Transverse colon (tissue), 4 donors: Measurements from ENCODE around the gene PDZD8. TPM values are rescaled to one million over a fixed set of nuclear protein-coding genes. Genes with fewer than 3 reads are reported as not detected.

Experiments
- DNase-seq: peaks from one replicate; pipeline ENCODE4 v3.0.0-alpha.2; 2019
- H3K27ac ChIP-seq, 4 donors: fragments of 200-600 bp; sonication (generic); 2 replicates each; pipeline ENCODE4 v1.5.1; 2016 to 2018; ENCODE audit warnings: inconsistent platforms in 4 of 4
- H3K27me3 ChIP-seq: fragments of 200-600 bp; sonication (generic); 2 replicates; pipeline ENCODE4 v1.5.1; 2017; ENCODE audit warnings: inconsistent platforms
- H3K36me3 ChIP-seq, 4 donors: fragments of 200-600 bp; sonication (generic); 2 replicates each; pipeline ENCODE4 v1.5.1; 2017 to 2019; ENCODE audit warnings: inconsistent platforms in 4 of 4
- H3K4me1 ChIP-seq, 4 donors: fragments of 200-600 bp; sonication (generic); 2 replicates each; pipeline ENCODE4 v1.5.1; 2017 to 2020; ENCODE audit warnings: inconsistent platforms in 4 of 4
- H3K4me3 ChIP-seq, 4 donors: fragments of 200-600 bp; sonication (generic); 1 replicate in 1 of 4; 2 replicates in 3 of 4; pipeline versions ENCODE4 v1.5.1 to v1.6.1; 2017 to 2019; ENCODE audit warnings: inconsistent platforms in 4 of 4
- H3K9me3 ChIP-seq, 2 donors: fragments of 200-600 bp; sonication (generic); 2 replicates each; pipeline ENCODE4 v1.5.1; 2017 to 2019; ENCODE audit warnings: inconsistent platforms in 2 of 2
- EP300 ChIP-seq: sonication (generic); formaldehyde crosslinking; IDR thresholded peaks from one replicate; pipeline ENCODE4 v1.6.1; 2017; ENCODE audit warnings: antibody characterized with exemption, low read depth
- POLR2A ChIP-seq: fragments of 450-650 bp; IDR thresholded peaks from one replicate; pipeline ENCODE4 v1.6.1; 2016; ENCODE audit warnings: antibody characterized with exemption, mild to moderate bottlenecking, moderate library complexity
- POLR2AphosphoS5 ChIP-seq, 3 donors: sonication (generic); formaldehyde crosslinking; IDR thresholded peaks; one replicate each; pipeline ENCODE4 v1.6.1; 2016; ENCODE audit warnings: antibody characterized with exemption in 3 of 3
- WGBS, 2 donors: methylation state at CpG; one replicate each; pipeline ENCODE4 v1.1.5; 2018; ENCODE audit warnings: low coverage in 1 of 2; 5-methylcytosine and 5-hydroxymethylcytosine counted together
- in situ Hi-C, 4 donors: fragments of 200-750 bp; cut with MboI; loops; one replicate each; pipeline versions ENCODE4 v1.15.0 to v1.15.1; 2017; ENCODE audit warnings: low sequenced_read_pairs in 3 of 4, low pct_ligation_motif_present in 1 of 4, low pct_unique_long_range_greater_than_20kb in 1 of 4
- intact Hi-C: fragments of 100-400 bp; cut with DNase I; formaldehyde crosslinking; loops from one replicate; pipeline ENCODE4 v1.15.1; 2023; ENCODE audit warnings: low total_unique reads
- total RNA-seq, 4 donors: library from RNA; depleted of rRNA; stranded (reverse); fragments of >200 nt; gene quantifications; one replicate each; pipeline ENCODE4 v1.1.0, GENCODE V29; 2016
- TF ChIP-seq, protein P1 (sequence below), 5 experiments: fragments of 200-600 bp in 3 of 5; fragments of 450-650 bp in 2 of 5; sonication (generic) in 3 of 5; IDR thresholded peaks; 1 replicate in 2 of 5; 2 replicates in 3 of 5; pipeline ENCODE4 v1.5.1; 2016 to 2017; ENCODE audit warnings: antibody characterized with exemption in 5 of 5, inconsistent platforms in 3 of 5, mild to moderate bottlenecking in 2 of 5, moderate library complexity in 1 of 5

The PDZD8 gene
- total RNA-seq, 4 donors from 2014 or later: 36.7 to 48.6 (median 40.9) TPM

DNA sequence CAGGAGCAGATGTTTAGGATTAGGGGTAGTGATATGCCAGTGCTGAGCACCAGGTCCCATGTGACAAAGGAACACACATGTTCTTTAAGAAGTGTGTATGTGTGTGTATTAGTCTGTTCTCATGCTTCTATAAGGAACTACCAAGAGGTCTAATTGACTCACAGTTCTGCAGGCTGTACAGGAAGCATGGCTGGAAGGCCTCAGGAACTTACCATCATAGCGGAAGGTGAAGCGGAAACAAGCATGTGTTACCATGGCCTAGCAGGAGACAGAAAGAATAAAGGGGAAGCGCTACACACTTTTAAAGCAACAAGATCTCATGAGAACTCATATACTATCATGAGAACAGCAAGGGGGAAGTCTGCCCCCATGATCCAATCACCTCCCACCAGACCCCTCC is 22.8 kb upstream of the PDZD8 start:
- Histone ChIP-seq H3K36me3 (no peaks in the 10 kb centered on the region), H3K27me3 (no peaks in the 10 kb centered on the region), H3K4me1 (no peaks in the 10 kb centered on the region), H3K4me3 (no peak overlapping the region), H3K9me3 (no peaks in the 10 kb centered on the region), H3K27ac (no peak overlapping the region)
- no peak for TF ChIP-seq POLR2A
- TF ChIP-seq, protein P1, sequence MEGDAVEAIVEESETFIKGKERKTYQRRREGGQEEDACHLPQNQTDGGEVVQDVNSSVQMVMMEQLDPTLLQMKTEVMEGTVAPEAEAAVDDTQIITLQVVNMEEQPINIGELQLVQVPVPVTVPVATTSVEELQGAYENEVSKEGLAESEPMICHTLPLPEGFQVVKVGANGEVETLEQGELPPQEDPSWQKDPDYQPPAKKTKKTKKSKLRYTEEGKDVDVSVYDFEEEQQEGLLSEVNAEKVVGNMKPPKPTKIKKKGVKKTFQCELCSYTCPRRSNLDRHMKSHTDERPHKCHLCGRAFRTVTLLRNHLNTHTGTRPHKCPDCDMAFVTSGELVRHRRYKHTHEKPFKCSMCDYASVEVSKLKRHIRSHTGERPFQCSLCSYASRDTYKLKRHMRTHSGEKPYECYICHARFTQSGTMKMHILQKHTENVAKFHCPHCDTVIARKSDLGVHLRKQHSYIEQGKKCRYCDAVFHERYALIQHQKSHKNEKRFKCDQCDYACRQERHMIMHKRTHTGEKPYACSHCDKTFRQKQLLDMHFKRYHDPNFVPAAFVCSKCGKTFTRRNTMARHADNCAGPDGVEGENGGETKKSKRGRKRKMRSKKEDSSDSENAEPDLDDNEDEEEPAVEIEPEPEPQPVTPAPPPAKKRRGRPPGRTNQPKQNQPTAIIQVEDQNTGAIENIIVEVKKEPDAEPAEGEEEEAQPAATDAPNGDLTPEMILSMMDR (IDR thresholded peaks at IDR 0.05): no peak
- TF ChIP-seq EP300: no peak
- 89 to 95% methylated on average over 3 of the region's 3 CpGs for WGBS, 2 donors
- DNase-seq: no peak
- intact Hi-C loops: loop anchor here (5.0 kb wide), 1 partner anchor 1969 kb away; no protein-coding TSS in a partner anchor
- in situ Hi-C loops: no loop called here

DNA sequence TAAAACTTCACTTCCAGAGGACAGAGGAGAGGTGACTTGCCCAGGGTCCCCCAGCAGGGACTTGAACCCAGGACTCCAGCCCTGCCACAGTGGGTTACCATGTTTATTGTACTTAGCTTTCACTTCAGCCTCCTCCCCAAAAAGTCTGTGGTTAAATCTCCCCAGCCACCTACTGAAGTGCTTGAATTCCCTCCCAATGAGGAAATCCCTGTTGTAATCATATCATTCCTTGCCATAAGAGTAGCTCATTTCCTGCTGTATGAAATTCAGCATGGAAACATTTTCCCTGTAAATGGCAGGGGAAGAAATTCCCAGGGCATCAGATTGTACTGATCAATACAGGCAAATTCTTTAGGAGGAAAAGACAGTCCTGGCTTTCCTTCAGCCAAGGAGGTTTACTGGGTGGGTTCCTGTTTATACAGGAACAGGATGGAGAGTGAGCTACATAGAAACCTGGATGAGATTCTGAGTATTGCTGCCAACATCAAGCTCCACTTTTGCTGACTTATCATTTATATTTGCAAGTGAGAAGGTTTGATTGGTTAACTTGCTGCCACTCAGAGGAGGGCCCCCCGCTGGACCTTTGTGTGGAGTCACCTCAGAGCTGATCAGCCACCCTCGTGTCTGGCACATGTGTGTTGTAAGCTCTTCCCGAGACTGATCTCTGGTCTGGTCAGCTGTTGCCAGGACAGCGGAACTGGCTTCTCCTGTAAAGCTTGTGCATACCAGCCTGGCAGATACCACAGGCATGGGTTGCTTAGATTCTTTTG is 16.4 kb upstream of the PDZD8 start:
- Histone ChIP-seq H3K27ac (no peak overlapping the region), H3K27me3 (peaks cover 9% of the 10 kb centered on the region), H3K36me3 (no peaks in the 10 kb centered on the region), H3K4me3 (no peak overlapping the region), H3K4me1 (no peaks in the 10 kb centered on the region), H3K9me3 (no peaks in the 10 kb centered on the region)
- DNase-seq: no peak
- in situ Hi-C loops: no loop called here
- WGBS, 2 donors: 62% methylated on average over 4 of the region's 4 CpGs; no CpG with 5 or more reads in 1 of the 2 donors
- intact Hi-C loops: no loop called here
- no peak for TF ChIP-seq POLR2AphosphoS5 (IDR thresholded peaks at IDR 0.05)
- TF ChIP-seq, protein P1 (IDR thresholded peaks at IDR 0.05): no peak

DNA sequence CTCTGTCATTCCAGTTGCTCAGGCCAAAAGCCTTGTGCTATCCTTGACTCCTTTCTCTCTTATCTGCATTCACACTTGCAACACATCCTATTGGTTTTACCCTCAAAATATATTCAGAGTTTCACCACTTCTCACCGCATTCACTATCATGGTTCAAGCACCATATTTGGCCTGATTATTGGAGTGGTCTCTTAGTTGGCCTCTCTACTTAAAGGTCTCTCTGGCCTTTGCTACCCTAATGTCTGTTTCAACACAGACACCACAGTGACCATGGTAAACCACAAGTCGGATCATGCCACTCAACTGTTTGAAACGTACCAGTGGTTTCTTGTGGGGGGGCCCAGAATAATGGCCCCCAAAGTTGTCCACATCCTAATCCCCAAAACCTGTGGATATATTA is 15.2 kb upstream of the PDZD8 start:
- Histone ChIP-seq H3K27ac (no peak overlapping the region), H3K36me3 (no peaks in the 10 kb centered on the region), H3K4me1 (no peaks in the 10 kb centered on the region), H3K4me3 (no peak overlapping the region), H3K9me3 (no peaks in the 10 kb centered on the region), H3K27me3 (peaks cover 9% of the 10 kb centered on the region)
- in situ Hi-C loops: no loop called here
- intact Hi-C loops: no loop called here
- WGBS, 2 donors: 86 to 93% methylated on average over 3 of the region's 3 CpGs
- no peak for TF ChIP-seq POLR2A
- no peak for TF ChIP-seq POLR2AphosphoS5 (IDR thresholded peaks at IDR 0.05)
- no peak for TF ChIP-seq EP300
- TF ChIP-seq, protein P1 (IDR thresholded peaks at IDR 0.05): no peak
- DNase-seq: no peak

DNA sequence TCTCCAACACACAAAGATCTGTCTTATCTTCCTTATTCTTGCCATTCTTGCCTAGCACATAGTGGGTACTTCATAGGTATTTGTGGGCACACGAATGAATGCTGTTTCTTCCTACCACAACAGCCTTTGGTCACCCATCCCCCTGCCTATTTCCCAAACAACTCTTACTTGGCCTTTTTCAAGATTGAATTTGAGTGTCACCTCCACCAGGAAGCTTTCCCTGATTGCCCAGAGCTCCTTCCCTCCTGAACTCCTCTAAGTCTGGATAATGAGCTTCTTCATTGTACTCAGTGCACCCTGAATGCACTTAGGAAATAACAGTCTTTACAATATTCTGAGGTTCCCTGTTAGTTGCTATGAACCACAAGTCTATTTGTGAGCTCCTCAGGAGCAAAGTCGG is 11.6 kb upstream of the PDZD8 start:
- Histone ChIP-seq H3K4me3 (no peak overlapping the region), H3K27ac (no peak overlapping the region), H3K4me1 (no peaks in the 10 kb centered on the region), H3K27me3 (peaks cover 9% of the 10 kb centered on the region), H3K9me3 (no peaks in the 10 kb centered on the region), H3K36me3 (no peaks in the 10 kb centered on the region)
- TF ChIP-seq POLR2A (no peak), EP300 (no peak), POLR2AphosphoS5 (IDR thresholded peaks at IDR 0.05) (no peak)
- TF ChIP-seq, protein P1 (IDR thresholded peaks at IDR 0.05): no peak
- intact Hi-C loops: no loop called here
- in situ Hi-C loops: no loop called here
- WGBS, 2 donors: 68 to 76% methylated on average over 2 of the region's 2 CpGs
- DNase-seq: no peak
